K562 (cell line): ENCODE measurements around the gene C4orf50. TPM values are rescaled to one million over a fixed set of nuclear protein-coding genes. Genes with fewer than 3 reads are reported as not detected.

Experiments used
- ATAC-seq: fragments of 200-7000 bp; cut with Tn5 transposase; 3 replicates; pipeline ENCODE4 v1.9.1; 2020; ENCODE audit warnings: moderate library complexity
- BruUV-seq: library from RNA; stranded (reverse); fragments of 400-500 nt; replicated peaks from 2 replicates; lab custom pipeline; 2021; lab: Mats Ljungman, UMichigan
- CTCF ChIA-PET: fragments of 300-600 bp; formaldehyde crosslinking; extraction: SDS; loops from one replicate; lab custom pipeline; 2021; ENCODE audit warnings: low intra/inter-chr PET ratio; lab: Yijun Ruan, JAX
- POLR2A ChIA-PET: fragments of 300-600, 350-650 bp; sonication (Branson Sonifier 250); formaldehyde crosslinking; extraction: SDS; loops from one replicate; lab custom pipeline; 2021; ENCODE audit warnings: antibody characterized with exemption, inconsistent platforms; lab: Yijun Ruan, JAX
- DNase-seq, 4 experiments: peaks; one replicate each; pipeline versions ENCODE4 v3.0.0 to v3.0.0-alpha.2; 2011 to 2018; ENCODE audit warnings: low spot score in 3 of 4, mixed read lengths in 3 of 4; ENCODE audit errors: extremely low read depth in 1 of 4
- FAIRE-seq: peaks from 2 replicates; lab custom pipeline; 2011; peaks lifted over from hg19 to GRCh38; lab: Jason Lieb, UNC
- H2AFZ ChIP-seq: 2 replicates; pipeline ENCODE4 v1.6.0; 2011; ENCODE audit warnings: low read depth, low read length, control low read depth, inconsistent platforms
- H3K27ac ChIP-seq: fragments of 200-600 bp; 3 replicates; pipeline ENCODE4 v1.8.0; 2011; ENCODE audit warnings: low read depth, mild to moderate bottlenecking, control low read depth, inconsistent platforms, low read length, moderate library complexity, mixed read lengths; ENCODE audit errors: extremely low read depth
- H3K27me3 ChIP-seq, 2 experiments: fragments of 300-600 bp in 1 of 2; 2 replicates in 1 of 2; 3 replicates in 1 of 2; pipeline versions ENCODE4 v1.6.0 to v1.8.0; 2011; ENCODE audit warnings: inconsistent platforms in 2 of 2, low read length in 2 of 2, mild to moderate bottlenecking in 1 of 2, mixed read lengths in 1 of 2, moderate library complexity in 1 of 2; ENCODE audit not compliant: control insufficient read depth in 2 of 2, insufficient read depth in 2 of 2
- H3K36me3 ChIP-seq: fragments of 300-600 bp; 3 replicates; pipeline ENCODE4 v1.8.0; 2011; ENCODE audit warnings: mild to moderate bottlenecking, low read length, inconsistent platforms; ENCODE audit not compliant: control insufficient read depth, insufficient read depth
- H3K4me1 ChIP-seq, 2 experiments: fragments of 200-600 bp in 1 of 2; replicated peaks in 1 of 2; 2 replicates in 1 of 2; 3 replicates in 1 of 2; pipeline versions ENCODE4 v1.5.1 to v1.8.0; 2011; ENCODE audit warnings: inconsistent platforms in 2 of 2, low read length in 2 of 2, mild to moderate bottlenecking in 1 of 2, mixed read lengths in 1 of 2, moderate library complexity in 1 of 2; ENCODE audit not compliant: control insufficient read depth in 2 of 2, insufficient read depth in 2 of 2
- H3K4me2 ChIP-seq: 2 replicates; pipeline ENCODE4 v1.6.1; 2011; ENCODE audit warnings: low read length, control low read depth, inconsistent platforms, mixed read lengths; ENCODE audit not compliant: insufficient read depth
- H3K4me3 ChIP-seq: fragments of 200-600 bp; sonication (generic), shearing (Covaris generic); 2 replicates; pipeline ENCODE4 v1.5.1; 2016; ENCODE audit warnings: control low read depth, inconsistent platforms
- H3K79me2 ChIP-seq: fragments of 200-600 bp; 3 replicates; pipeline ENCODE4 v1.8.0; 2011; ENCODE audit warnings: low read length, inconsistent platforms; ENCODE audit not compliant: control insufficient read depth, insufficient read depth
- H3K9ac ChIP-seq, 2 experiments: 2 replicates each; pipeline versions ENCODE4 v1.6.0 to v1.6.1; 2011; ENCODE audit warnings: low read depth in 2 of 2, low read length in 2 of 2, control low read depth in 1 of 2, inconsistent platforms in 1 of 2, mild to moderate bottlenecking in 1 of 2, mixed read lengths in 1 of 2; ENCODE audit not compliant: insufficient read depth in 1 of 2
- H3K9me1 ChIP-seq: one replicate; pipeline ENCODE4 v1.6.0; 2011; ENCODE audit warnings: inconsistent platforms, mild to moderate bottlenecking, low read length, moderate library complexity; ENCODE audit not compliant: control insufficient read depth, insufficient read depth
- H3K9me3 ChIP-seq: replicated peaks from 2 replicates; pipeline ENCODE4 v1.5.1; 2011; ENCODE audit warnings: low read depth, low read length, inconsistent platforms; ENCODE audit not compliant: control insufficient read depth, insufficient read depth
- H4K20me1 ChIP-seq: replicated peaks from 2 replicates; pipeline ENCODE4 v1.6.1; 2011; ENCODE audit warnings: low read length, inconsistent platforms, mixed read lengths; ENCODE audit not compliant: control insufficient read depth, insufficient read depth
- E2F8 ChIP-seq: fragments of 450-650 bp; IDR thresholded peaks from 2 replicates; pipeline ENCODE4 v1.7.1; 2018; ENCODE audit warnings: mild to moderate bottlenecking, low read depth; ENCODE audit not compliant: partially characterized antibody
- RAD21 ChIP-seq, 2 experiments: fragments of 250-450 bp in 1 of 2; fragments of 450-650 bp in 1 of 2; sonication (Bioruptor Pico) in 1 of 2; formaldehyde crosslinking in 1 of 2; IDR thresholded peaks in 1 of 2; conservative IDR thresholded peaks in 1 of 2; 2 replicates each; pipeline versions ENCODE4 v1.4.0 to v1.8.0; 2020 to 2022; ENCODE audit warnings: mild to moderate bottlenecking in 2 of 2, moderate library complexity in 1 of 2
- TBP ChIP-seq: optimal IDR thresholded peaks from 2 replicates; pipeline ENCODE3; 2011; ENCODE audit warnings: low read depth, low read length, improper control_type of control experiment
- WGBS: fragments of 100-300 bp; shearing (Covaris generic); methylation state at CpG from one replicate; pipeline ENCODE4 v1.1.6; 2016; ENCODE audit warnings: low coverage, mixed read lengths; ENCODE audit not compliant: insufficient coverage; ENCODE audit errors: missing lambda C conversion rate; 5-methylcytosine and 5-hydroxymethylcytosine counted together
- in situ Hi-C: fragments of 300-500 bp; cut with MboI; formaldehyde crosslinking; loops from 4 replicates; pipeline ENCODE4 v1.15.0; 2018; ENCODE audit warnings: inconsistent platforms, mixed read lengths
- intact Hi-C: fragments of 100-400 bp; cut with micrococcal nuclease; formaldehyde crosslinking; loops from 2 replicates; pipeline ENCODE4 v1.14.2; 2022
- polyA plus RNA-seq, 8 experiments: library from polyadenylated mRNA; depleted of rRNA in 4 of 8; stranded (reverse) in 5 of 8; unstranded in 3 of 8; fragments of >200 nt; fragmentation: Nextera tagmentation in 2 of 8; fragmentation: Illumina TruSeq in 1 of 8; extraction: Ambion mirVana in 2 of 8; extraction: Trizol in 1 of 8; gene quantifications; 2 replicates each; pipeline versions ENCODE4 v1.2.1 to v1.2.3, GENCODE V29; 2011 to 2014; ENCODE audit warnings: inconsistent platforms in 1 of 8, missing spikeins in 1 of 8
- total RNA-seq, 7 experiments: library from RNA; depleted of rRNA in 6 of 7; stranded (reverse); fragments of >200 nt in 6 of 7; fragmentation: Illumina TruSeq in 2 of 7; extraction: Trizol in 2 of 7; gene quantifications; 2 replicates each; pipeline versions ENCODE4 v1.2.1 to v1.2.3, GENCODE V29; 2011 to 2021; ENCODE audit warnings: low replicate concordance in 1 of 7

Gene C4orf50
- total and polyA plus RNA-seq, 9 of the 15 experiments (the other 6 are each of a cell fraction or from before 2014, with no cell fraction given) = not detected

DNA sequence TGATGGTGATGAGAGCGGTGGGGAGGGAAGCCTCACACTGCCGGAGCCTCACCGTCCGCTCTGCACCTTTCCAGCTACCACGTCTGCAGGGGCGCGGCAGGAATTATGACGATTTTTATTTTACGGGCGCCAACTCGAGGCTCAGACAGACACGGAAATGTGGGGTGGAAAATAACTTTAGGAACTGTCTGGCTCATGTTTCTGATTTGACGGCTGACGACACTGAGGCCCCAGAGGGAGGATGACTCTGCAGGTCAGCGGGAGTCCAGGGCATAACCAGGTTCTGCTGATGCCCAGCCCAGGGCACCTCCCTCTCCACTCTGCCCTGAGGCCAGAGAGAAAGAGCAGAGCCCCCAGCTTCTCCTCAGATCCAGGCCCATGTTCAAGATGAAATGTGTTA is 43.9 kb downstream of the C4orf50 start:
- no peak overlapping the region for H3K4me3 ChIP-seq
- no peaks in the 10 kb centered on the region; the same call in 1 of the 2 replicates for H4K20me1 ChIP-seq
- no peaks in the 10 kb centered on the region for H3K9me3 ChIP-seq
- H3K9ac ChIP-seq = no peak overlapping the region
- in situ Hi-C loops = no loop called here
- no peaks in the 10 kb centered on the region for H3K79me2 ChIP-seq
- DNase-seq = no peak
- H3K9me1 ChIP-seq = no peaks in the 10 kb centered on the region
- no TSS peak for BruUV-seq
- CTCF ChIA-PET = no interaction called here
- TF ChIP-seq TBP (no peak), E2F8 (no peak), RAD21 (CRISPR knock-in tag; conservative IDR thresholded peaks at IDR 0.05 in 1 of 2, IDR thresholded peaks at IDR 0.05 in 1 of 2) (no peak)
- TF ChIP-seq, all 486 proteins: peak for 0
- POLR2A ChIA-PET = interaction anchor here (0.7 kb wide), 1 partner anchor 1965 kb away, joined by 3 read pairs; no protein-coding TSS in a partner anchor
- Histone ChIP-seq H3K4me2 (no peak overlapping the region), H3K27ac (no peak overlapping the region), H3K27me3 (peaks cover 0 to 30% of the 10 kb centered on the region in 2 experiments; a peak in 3 of 5 replicates), H3K36me3 (no peaks in the 10 kb centered on the region), H2AFZ (no peak overlapping the region), H3K4me1 (peaks cover 0 to 4% of the 10 kb centered on the region in 2 experiments; a peak in 1 of 5 replicates)
- WGBS = 2% methylated on average over 15 of the region's 15 CpGs
- intact Hi-C loops = no loop called here
- no peak for ATAC-seq
- no peak for FAIRE-seq
